ENCODE measurements around the gene PGA5.
"Not testable (repeated sequence)": the region's sequence is repeated elsewhere in the genome, so short reads cannot be mapped to it uniquely, and the experiment has no call there.

Gene PGA5

GRCh38 chr11:61229458-61229857 lies 11.5 kb upstream of the PGA5 start:
- not testable (repeated sequence) for DNase-seq

- DNase-seq = not testable (repeated sequence)
Observed at GRCh38 chr11:61231033-61231432, 9.9 kb upstream of the PGA5 start.

GRCh38 chr11:61231585-61231984 lies 9.4 kb upstream of the PGA5 start:
- not testable (repeated sequence) for DNase-seq

- DNase-seq = not testable (repeated sequence)
Observed at GRCh38 chr11:61232548-61233145, 8.3 kb upstream of the PGA5 start.

GRCh38 chr11:61237130-61237529 lies 3.8 kb upstream of the PGA5 start:
- DNase-seq = not testable (repeated sequence)

- DNase-seq = not testable (repeated sequence)
Observed at GRCh38 chr11:61240288-61240687, 687 bp upstream of the PGA5 start.

GRCh38 chr11:61241526-61241925 lies 551 bp downstream of the PGA5 start:
- DNase-seq = not testable (repeated sequence)

GRCh38 chr11:61245284-61245964 lies 4.4 kb downstream of the PGA5 start:
- DNase-seq = not testable (repeated sequence)

GRCh38 chr11:61248071-61248470 lies 7.1 kb downstream of the PGA5 start:
- not testable (repeated sequence) for DNase-seq

- not testable (repeated sequence) for DNase-seq
Observed at GRCh38 chr11:61249201-61249600, 8.2 kb downstream of the PGA5 start.

GRCh38 chr11:61250796-61251765 lies 10.1 kb downstream of the PGA5 start:
- not testable (repeated sequence) for DNase-seq

GRCh38 chr11:61252332-61252731 lies 11.4 kb downstream of the PGA5 start:
- not testable (repeated sequence) for DNase-seq

- DNase-seq = peak; percentile 86
Observed at GRCh38 chr11:61254403-61255025, 13.5 kb downstream of the PGA5 start.

GRCh38 chr11:61256710-61257482 lies 15.9 kb downstream of the PGA5 start:
- DNase-seq = peak; percentile 76

GRCh38 chr11:61258546-61258945 lies 17.6 kb downstream of the PGA5 start:
- DNase-seq = no peak

- no peak for DNase-seq
Observed at GRCh38 chr11:61259363-61259762, 18.4 kb downstream of the PGA5 start.

- no peak for DNase-seq
Observed at GRCh38 chr11:61264371-61264770, 23.4 kb downstream of the PGA5 start.

GRCh38 chr11:61264795-61265194 lies 23.8 kb downstream of the PGA5 start:
- DNase-seq = no peak

GRCh38 chr11:61265357-61265756 lies 24.4 kb downstream of the PGA5 start:
- DNase-seq = no peak

GRCh38 chr11:61266602-61267001 lies 25.6 kb downstream of the PGA5 start:
- DNase-seq = no peak

- DNase-seq = peak; percentile 25
Observed at GRCh38 chr11:61267437-61267841, 26.5 kb downstream of the PGA5 start.
